ENCODE results near the gene NGFR. TPM values are rescaled to one million over a fixed set of nuclear protein-coding genes. Genes with fewer than 3 reads are reported as not detected.

Gene NGFR
- total RNA-seq, 1 experiment from 2014 or later, result 2.7 TPM

DNA sequence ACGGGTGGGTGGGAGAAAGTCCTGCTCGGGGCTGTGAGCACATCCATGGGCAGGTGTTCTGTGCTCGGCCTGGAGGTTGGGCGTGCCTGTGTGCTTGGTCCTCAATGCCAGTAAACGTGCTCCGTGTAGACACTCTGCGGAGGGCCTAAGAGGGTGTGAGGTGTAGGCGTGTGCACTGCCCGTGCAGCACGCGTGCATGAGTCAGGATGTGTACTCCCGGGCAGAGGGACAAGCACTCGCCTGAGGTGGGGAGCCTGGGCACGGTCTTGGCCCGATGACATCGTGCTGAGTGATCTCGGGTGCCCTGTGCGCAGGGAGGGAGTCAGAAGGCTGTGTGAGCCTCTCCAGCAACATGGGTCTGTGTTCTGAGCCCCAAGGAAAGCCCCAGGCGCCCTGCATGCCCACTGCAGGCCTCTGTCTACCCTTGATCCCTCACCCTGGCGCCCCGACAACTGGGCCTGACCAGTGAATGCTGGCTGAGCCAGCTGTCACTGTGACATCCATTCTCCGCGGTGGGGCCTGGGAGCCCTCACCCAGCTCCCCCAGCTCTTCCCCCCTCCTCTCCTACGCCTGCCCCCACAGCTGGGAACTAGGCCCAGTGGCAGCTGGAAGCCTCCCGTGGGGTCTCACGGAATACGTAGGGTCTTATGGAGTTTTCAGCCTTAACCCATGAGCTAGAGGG lies 57.1 kb downstream of the NGFR start:
- in situ Hi-C loops (cut with HindIII; ENCODE audit: low sequenced_read_pairs), result no loop called here
- no peak for DNase-seq (ENCODE audit: low spot score)

DNA sequence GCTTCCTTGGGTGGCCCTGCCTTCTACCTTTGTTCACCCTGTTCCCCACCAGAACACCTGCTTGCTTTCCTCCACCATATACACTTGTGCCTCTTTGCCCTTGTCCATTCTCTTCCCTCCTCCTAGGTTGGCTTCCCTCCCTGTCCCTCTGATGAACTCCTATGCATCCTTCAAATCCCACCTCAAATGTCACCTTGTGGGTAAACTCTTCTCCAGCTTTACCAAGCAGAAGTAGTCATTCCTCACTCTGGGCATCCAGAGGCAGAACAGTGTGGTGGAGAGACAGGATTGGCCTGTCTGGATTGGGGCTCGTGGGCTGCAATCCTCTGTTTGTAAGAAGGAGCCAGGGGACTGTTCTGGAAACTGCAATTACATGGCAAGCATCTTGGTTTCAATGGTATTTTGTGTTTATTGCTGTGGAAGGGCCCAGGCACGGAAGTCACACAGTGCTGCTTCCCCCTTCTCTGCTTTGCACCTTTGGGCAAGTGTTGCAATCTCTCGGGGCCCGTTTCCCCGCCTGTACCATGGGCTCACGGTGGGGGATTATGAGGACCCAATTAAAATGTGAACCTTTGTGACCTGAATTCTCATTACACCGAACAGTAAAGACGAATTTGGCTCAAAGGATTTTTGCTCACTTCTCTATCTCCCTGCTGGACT lies 58.7 kb downstream of the NGFR start:
- in situ Hi-C loops (cut with HindIII; ENCODE audit: low sequenced_read_pairs), result no loop called here
- DNase-seq (ENCODE audit: low spot score), result no peak

DNA sequence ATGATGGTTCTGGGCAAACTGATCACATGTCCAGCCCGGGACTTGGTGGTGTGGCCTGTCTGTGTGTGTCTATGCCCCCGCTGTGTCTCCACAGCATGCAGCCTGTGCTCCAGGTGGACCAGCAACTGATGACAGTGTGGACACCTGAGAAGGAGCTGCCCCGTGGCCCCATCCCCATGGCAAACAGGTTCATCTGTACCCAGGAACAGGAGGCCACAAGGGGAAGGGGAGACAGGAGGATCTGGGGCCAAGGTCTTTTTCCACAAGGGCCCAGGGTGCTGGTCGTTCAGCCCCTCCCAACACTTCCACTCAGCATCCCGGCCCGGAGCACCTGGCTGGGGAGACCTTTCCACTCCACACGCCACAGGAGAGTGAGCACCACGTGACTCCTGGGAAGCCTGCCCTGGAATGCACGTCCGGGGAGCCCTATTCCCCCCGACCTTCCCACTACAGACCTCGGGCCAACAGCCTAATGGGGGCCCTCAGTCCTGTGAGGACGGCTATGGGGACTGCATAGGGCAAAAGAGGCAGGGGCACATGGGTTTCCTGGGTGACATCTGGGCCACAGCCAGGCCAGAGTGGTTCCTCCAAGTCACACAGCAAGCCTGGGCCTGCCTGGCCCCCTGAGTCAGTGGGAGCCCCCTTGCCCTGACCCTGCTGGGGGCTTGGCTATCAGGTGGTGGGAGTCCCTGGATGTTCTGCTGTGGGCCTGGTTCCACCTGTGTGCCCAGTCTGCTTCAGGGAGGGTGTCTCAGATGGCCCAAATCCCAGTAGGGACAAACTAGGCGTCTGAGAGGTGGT lies 59.8 kb downstream of the NGFR start:
- in situ Hi-C loops (cut with HindIII; ENCODE audit: low sequenced_read_pairs), result no loop called here
- DNase-seq (ENCODE audit: low spot score), result no peak

DNA sequence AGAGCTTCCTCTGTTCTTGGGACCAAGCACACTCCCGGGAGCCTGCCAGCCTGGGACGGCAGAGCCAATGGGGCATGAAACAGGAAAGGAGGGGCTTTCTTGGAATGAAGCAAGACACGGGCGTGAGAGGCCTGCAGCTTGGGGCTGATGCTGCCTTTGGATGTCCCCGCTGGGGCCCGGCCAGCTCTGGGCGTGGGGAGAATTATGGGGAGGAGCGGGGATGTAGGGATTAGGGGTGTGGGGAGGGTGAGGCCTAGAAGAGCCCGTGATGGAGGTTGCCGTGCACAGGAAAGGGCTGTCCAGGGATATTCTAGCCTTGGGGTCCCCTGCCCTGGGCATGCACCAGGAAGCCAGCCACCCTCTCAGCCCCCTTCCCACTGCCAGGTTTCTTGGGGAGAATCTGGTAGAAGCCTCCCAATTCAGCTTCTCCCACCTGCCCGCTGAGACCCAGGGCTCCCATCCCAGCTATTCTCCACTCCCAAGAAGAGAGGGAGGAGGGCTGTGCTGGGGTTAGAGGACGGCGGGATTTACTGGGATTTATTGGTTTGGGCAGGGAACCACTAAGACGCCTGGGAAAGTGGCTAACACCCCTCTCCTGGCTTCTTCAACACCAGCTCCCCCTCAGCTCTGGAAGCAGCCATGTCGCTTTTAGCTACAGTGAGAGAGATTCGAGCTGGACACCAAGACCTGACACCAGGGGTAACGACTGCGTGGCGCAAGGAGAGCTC lies 60.6 kb downstream of the NGFR start:
- no peak for DNase-seq (ENCODE audit: low spot score)
- in situ Hi-C loops (cut with HindIII; ENCODE audit: low sequenced_read_pairs), result no loop called here

DNA sequence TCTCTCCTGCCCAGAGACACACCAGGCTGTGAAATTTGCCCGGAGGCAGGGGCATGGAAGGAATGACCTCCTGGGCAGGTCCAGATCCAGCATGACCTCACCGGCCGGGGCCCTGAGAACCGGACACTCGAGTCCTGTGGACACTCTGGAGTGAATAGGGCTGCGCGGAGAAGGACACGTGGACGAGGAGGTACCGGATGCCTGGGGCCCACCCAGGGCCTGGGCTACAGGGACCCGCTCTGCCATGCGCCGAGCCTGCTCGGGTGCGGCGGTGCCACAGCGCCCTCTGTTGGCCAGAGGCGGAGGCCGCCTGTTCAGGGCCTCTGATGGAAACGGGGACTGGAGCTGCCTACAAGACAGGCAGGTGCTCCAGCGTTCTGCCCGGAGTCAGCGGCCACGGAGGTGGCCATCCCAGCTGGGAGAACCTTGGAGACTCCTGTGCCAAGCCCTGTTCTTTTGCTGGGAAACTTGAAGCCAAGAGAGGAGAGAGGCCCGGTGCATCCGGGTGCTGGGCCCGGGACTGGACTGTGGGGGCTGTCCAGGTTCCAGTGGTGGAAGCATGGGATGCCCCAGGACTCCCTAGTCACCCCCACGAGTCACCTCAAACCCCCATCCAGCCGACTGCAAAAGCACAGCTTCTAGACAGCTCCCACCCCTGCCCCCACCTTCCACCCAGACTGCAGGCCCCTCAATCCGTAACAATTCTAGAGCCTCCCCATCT lies 61.3 kb downstream of the NGFR start:
- DNase-seq (ENCODE audit: low spot score), result peak; percentile 77
- in situ Hi-C loops (cut with HindIII; ENCODE audit: low sequenced_read_pairs), result no loop called here

DNA sequence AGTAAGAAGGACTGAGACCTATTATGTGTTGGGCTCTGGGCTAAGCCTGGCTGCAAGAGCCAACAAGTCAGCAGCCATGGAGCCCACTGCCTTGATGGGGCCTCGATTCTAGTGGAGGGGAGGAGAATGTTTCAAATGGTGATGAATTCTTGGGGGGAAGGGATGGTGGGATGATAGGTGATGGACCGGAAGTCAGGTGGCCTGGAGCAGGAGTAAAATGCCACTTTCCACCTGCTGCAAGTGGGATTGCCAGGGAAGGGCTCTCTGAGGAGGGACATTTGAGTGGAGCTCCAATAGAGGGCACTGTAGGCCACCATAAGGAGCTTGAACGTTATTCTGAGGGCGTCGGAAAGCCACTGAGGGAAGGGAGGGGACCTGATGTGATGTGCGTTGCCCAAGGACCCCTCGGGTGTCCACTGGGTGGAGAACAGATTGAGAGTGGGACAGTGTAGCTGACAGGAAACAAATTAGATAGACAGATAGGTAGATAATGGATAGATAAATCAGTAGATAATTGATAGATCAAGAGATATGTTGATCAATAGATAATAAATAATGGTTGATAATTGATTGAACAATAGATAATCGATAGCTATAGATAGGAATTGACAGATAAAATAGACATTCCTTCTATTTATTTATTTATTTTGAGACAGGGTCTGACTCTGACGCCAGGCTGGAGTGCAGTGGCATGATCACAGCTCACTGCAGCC lies 62.4 kb downstream of the NGFR start:
- peak; percentile 89 for DNase-seq (ENCODE audit: low spot score)
- in situ Hi-C loops (cut with HindIII; ENCODE audit: low sequenced_read_pairs), result no loop called here

Other genes starting within 250 kb of the NGFR start
- 10.2 and 20.2 TPM in 2 replicates for gene ZNF652, start 133.0 kb upstream of the NGFR start, total RNA-seq (2014; rRNA removed; shearing (Covaris generic))
- gene PHB1, start 80.4 kb upstream of the NGFR start, total RNA-seq (2014; rRNA removed; shearing (Covaris generic)), result 268 and 273 TPM in 2 replicates
- gene NXPH3, start 80.6 kb downstream of the NGFR start, total RNA-seq (2014; rRNA removed; shearing (Covaris generic)), result 93.4 and 111 TPM in 2 replicates
- 158 and 200 TPM in 2 replicates for gene SPOP, start 182.8 kb downstream of the NGFR start, total RNA-seq (2014; rRNA removed; shearing (Covaris generic))
- 65.5 and 66.2 TPM in 2 replicates for gene SLC35B1, start 212.7 kb downstream of the NGFR start, total RNA-seq (2014; rRNA removed; shearing (Covaris generic))